ENCODE measurements around the gene PRRT4.
A peak's percentile ranks its signal among the peaks of the same experiment; 100 is the strongest.

Gene PRRT4

DNA sequence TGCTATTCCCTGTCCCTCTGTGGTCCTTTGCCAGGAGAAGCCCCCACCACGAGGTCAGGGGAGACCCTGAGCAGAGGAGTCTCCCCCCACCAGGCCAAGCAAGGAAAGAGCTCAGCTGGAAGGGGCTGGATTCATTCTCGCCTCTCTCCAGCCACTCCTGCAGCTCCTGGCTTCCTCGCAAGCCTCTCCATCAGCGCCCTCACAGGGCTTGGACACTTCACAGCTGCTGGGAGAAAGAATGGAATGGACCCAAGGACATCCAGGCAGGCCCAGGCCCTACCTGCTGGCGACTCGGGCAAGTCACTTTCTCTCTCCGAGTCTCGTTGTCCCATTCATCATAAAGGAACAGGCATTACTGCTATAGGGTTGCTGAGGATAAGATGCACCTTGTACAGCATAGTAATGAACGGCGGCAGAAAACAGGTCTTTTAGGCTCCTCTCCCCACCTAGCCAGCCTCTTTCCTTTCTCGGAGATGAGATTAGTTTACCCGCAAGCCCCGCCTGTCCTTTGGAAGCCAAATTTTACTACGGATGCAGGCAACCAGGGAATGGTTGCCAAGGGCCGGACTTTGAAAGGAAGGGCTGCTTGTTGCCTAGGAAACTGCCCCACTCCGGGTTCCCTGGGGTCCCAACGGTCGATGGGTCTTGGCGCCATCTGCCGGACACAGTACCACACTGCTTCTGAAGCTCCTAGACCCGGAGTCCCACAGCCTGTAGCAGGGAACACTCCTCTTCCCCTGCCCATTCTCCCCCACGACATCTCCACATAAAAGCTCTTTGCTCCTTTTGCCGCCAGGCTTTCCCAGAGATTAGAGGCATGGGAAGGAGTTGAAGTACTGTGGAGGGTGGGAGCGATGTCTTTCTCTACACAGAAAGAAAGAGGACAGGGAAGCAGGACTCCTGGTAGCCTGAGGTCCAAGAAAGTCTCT lies 26.0 kb upstream of the PRRT4 start:
- WGBS, 2 experiments: 30% methylated on average over 23 to 24 of the region's 24 CpGs
- H3K27me3 ChIP-seq (ENCODE audit: control insufficient read depth, insufficient read depth, low read length, poor library complexity, severe bottlenecking): peaks cover 4% of the 10 kb centered on the region
- H3K4me3 ChIP-seq (ENCODE audit: insufficient read depth, low read depth, low read length): no peak overlapping the region
- no peaks in the 10 kb centered on the region for H3K9me3 ChIP-seq (ENCODE audit: control insufficient read depth, low read length)
- H3K4me1 ChIP-seq (ENCODE audit: control insufficient read depth, insufficient read depth, low read length): peaks cover 33% of the 10 kb centered on the region
- H3K36me3 ChIP-seq (ENCODE audit: control insufficient read depth, insufficient read depth, low read length): no peaks in the 10 kb centered on the region
- H3K27ac ChIP-seq (ENCODE audit: insufficient read depth, low read depth, low read length, poor library complexity, severe bottlenecking): peak overlapping the region; percentile 22

DNA sequence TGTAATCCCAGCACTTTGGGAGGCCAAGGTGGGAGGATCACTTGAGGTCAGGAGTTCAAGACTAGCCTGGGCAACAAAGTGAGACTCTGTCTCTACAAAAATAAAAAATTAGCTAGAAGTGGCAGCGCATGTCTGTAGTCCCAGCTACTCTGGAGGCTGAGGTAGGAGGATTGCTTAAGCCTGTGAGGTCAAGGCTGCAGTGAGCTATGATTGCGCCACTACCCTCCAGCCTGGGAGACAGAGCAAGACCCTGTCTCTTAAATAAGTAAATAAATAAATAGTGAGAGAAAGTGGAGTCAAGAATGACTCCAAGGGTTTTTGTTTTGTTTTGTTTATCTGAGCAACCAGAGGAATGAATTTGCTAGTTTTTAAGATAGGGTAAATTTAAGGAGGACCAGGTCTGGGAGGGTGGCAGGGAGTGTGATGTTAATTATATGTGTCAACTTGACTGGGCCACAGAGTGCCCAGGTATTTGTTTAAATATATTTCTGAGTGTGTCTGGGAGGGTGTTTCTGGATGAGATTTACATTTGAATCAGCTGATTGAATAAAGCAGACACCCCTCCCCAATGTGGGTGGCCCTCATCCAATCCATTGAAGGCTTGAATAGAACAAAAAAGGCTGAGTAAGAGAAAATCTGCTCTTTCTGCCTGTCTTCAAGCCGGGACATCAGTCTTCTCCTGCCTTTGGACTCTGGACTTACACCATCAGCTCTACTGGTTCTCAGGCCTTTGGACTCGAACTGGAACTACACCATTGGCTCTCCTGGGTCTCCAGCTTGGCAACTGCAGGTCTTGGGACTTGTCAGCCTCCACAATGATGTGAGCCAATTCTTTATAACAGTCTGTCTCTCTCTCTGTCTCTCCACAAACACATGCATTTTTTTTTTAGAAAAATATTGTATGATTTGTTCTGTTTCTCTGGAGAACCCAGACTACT lies 24.8 kb upstream of the PRRT4 start:
- WGBS, 2 experiments: 89 to 91% methylated on average over 4 of the region's 4 CpGs
- Histone ChIP-seq H3K4me1 (ENCODE audit: control insufficient read depth, insufficient read depth, low read length) (peaks cover 38% of the 10 kb centered on the region), H3K9me3 (ENCODE audit: control insufficient read depth, low read length) (no peaks in the 10 kb centered on the region), H3K27me3 (ENCODE audit: control insufficient read depth, insufficient read depth, low read length, poor library complexity, severe bottlenecking) (peaks cover 4% of the 10 kb centered on the region), H3K4me3 (ENCODE audit: insufficient read depth, low read depth, low read length) (no peak overlapping the region), H3K36me3 (ENCODE audit: control insufficient read depth, insufficient read depth, low read length) (no peaks in the 10 kb centered on the region), H3K27ac (ENCODE audit: insufficient read depth, low read depth, low read length, poor library complexity, severe bottlenecking) (no peak overlapping the region)

DNA sequence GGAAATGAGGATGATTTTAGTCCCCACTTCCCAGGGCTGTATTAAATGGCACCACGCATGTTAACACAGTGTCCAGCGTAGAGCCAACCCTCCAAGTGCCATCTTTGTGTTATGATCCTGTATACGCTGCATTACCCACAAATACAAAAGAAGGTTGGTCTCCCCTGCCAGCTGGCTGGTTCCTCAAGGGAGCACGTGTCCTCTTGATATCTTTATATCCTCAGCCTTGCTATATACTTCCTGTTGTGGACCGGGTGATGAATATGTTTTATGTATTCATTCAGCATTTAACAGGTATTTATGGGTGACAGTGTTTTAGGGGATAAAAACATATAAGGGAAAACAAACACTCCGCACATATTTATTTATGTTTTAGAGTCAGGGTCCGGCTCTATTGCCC lies 23.2 kb upstream of the PRRT4 start:
- no peak overlapping the region for H3K4me3 ChIP-seq (ENCODE audit: insufficient read depth, low read depth, low read length)
- H3K4me1 ChIP-seq (ENCODE audit: control insufficient read depth, insufficient read depth, low read length): peaks cover 48% of the 10 kb centered on the region
- WGBS, 2 experiments: 95 to 96% methylated on average over 6 to 7 of the region's 7 CpGs
- no peak overlapping the region for H3K27ac ChIP-seq (ENCODE audit: insufficient read depth, low read depth, low read length, poor library complexity, severe bottlenecking)
- H3K27me3 ChIP-seq (ENCODE audit: control insufficient read depth, insufficient read depth, low read length, poor library complexity, severe bottlenecking): peaks cover 4% of the 10 kb centered on the region
- H3K36me3 ChIP-seq (ENCODE audit: control insufficient read depth, insufficient read depth, low read length): no peaks in the 10 kb centered on the region
- H3K9me3 ChIP-seq (ENCODE audit: control insufficient read depth, low read length): no peaks in the 10 kb centered on the region

GRCh38 chr7:128383776-128384175 lies 22.3 kb upstream of the PRRT4 start:
- WGBS, 2 experiments: 66 to 72% methylated on average over 2 to 3 of the region's 3 CpGs
- H3K4me3 ChIP-seq (ENCODE audit: insufficient read depth, low read depth, low read length): no peak overlapping the region
- peaks cover 38% of the 10 kb centered on the region for H3K4me1 ChIP-seq (ENCODE audit: control insufficient read depth, insufficient read depth, low read length)
- H3K9me3 ChIP-seq (ENCODE audit: control insufficient read depth, low read length): no peaks in the 10 kb centered on the region
- peaks cover 4% of the 10 kb centered on the region for H3K27me3 ChIP-seq (ENCODE audit: control insufficient read depth, insufficient read depth, low read length, poor library complexity, severe bottlenecking)
- H3K36me3 ChIP-seq (ENCODE audit: control insufficient read depth, insufficient read depth, low read length): no peaks in the 10 kb centered on the region
- H3K27ac ChIP-seq (ENCODE audit: insufficient read depth, low read depth, low read length, poor library complexity, severe bottlenecking): no peak overlapping the region

- no peak overlapping the region for H3K4me3 ChIP-seq (ENCODE audit: insufficient read depth, low read depth, low read length)
Observed at GRCh38 chr7:128381161-128381821, 19.8 kb upstream of the PRRT4 start.

DNA sequence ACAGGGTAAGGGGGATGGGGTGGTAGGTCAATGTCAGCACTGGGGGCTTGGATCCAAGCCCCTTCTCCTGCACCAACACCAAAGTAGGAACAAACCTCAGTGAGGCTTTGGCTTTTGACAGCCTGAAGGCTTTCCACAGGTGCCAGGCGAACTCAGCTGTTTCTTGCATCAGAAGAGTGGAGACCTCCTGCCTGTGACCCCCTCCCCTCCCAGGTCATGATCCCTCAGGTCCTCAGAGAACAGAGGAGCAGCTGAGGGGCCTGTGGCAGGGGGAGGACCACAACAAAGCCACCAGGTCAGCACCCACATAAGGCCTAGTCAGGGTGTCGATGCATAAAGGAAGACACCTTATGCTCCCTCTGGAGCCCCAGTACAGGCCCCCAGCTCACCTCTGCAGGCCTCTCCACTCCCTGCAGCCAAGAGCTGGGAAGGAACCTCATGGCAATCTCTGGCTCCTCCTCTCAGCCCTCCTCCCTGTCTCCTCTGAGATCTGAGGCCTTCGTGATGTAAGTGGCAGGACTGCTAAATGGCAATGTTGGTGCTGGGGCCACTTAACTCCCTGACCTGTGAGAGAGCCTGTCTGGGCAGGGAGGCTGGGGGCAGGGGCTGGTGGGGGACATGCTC lies 19.1 kb upstream of the PRRT4 start:
- 58 to 69% methylated on average over 3 of the region's 3 CpGs for WGBS, 2 experiments

More at GRCh38 chr7:128381161-128381821, 19.8 kb upstream of the PRRT4 start:
- WGBS, 2 experiments: 73 to 76% methylated on average over 19 of the region's 19 CpGs
- peaks cover 15% of the 10 kb centered on the region for H3K4me1 ChIP-seq (ENCODE audit: control insufficient read depth, insufficient read depth, low read length)
- no peaks in the 10 kb centered on the region for H3K27me3 ChIP-seq (ENCODE audit: control insufficient read depth, insufficient read depth, low read length, poor library complexity, severe bottlenecking)
- no peaks in the 10 kb centered on the region for H3K36me3 ChIP-seq (ENCODE audit: control insufficient read depth, insufficient read depth, low read length)
- no peaks in the 10 kb centered on the region for H3K9me3 ChIP-seq (ENCODE audit: control insufficient read depth, low read length)
- no peak overlapping the region for H3K27ac ChIP-seq (ENCODE audit: insufficient read depth, low read depth, low read length, poor library complexity, severe bottlenecking)

DNA sequence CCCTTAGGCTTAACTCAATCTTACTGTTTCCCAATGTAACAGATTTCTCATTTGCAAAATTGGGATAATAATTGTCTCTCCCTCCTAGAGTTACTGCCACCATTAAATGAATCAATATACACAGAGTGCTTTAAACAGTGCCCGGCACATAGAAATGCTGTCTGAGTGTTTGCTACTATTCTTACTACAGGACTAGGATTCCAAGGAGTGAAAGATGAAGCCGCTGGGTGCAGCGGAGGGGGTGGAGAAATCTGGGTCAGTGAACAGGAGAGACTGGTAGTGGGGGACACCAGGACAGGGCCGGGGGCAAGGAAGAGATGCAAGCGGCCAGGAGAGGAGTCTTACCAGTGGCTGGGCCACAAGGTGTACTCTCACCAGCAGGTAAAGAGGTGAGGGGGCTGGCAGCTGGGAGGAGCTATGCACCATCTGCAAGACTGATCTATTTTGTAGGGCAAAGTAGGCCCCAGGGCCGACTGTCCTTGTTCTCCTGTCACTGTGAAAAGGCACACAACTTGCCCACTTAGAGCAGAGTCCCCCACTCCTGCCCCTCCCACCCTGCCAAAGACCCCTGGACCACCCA lies 18.5 kb upstream of the PRRT4 start:
- Histone ChIP-seq H3K27me3 (ENCODE audit: control insufficient read depth, insufficient read depth, low read length, poor library complexity, severe bottlenecking) (no peaks in the 10 kb centered on the region), H3K27ac (ENCODE audit: insufficient read depth, low read depth, low read length, poor library complexity, severe bottlenecking) (no peak overlapping the region), H3K4me1 (ENCODE audit: control insufficient read depth, insufficient read depth, low read length) (peaks cover 15% of the 10 kb centered on the region), H3K9me3 (ENCODE audit: control insufficient read depth, low read length) (no peaks in the 10 kb centered on the region), H3K4me3 (ENCODE audit: insufficient read depth, low read depth, low read length) (no peak overlapping the region), H3K36me3 (ENCODE audit: control insufficient read depth, insufficient read depth, low read length) (no peaks in the 10 kb centered on the region)
- WGBS, 2 experiments: 82 to 91% methylated on average over 6 of the region's 6 CpGs

More for the DNA sequence above, 19.1 kb upstream of the PRRT4 start:
- Histone ChIP-seq H3K27ac (ENCODE audit: insufficient read depth, low read depth, low read length, poor library complexity, severe bottlenecking) (no peak overlapping the region), H3K4me3 (ENCODE audit: insufficient read depth, low read depth, low read length) (no peak overlapping the region), H3K36me3 (ENCODE audit: control insufficient read depth, insufficient read depth, low read length) (no peaks in the 10 kb centered on the region), H3K9me3 (ENCODE audit: control insufficient read depth, low read length) (no peaks in the 10 kb centered on the region), H3K27me3 (ENCODE audit: control insufficient read depth, insufficient read depth, low read length, poor library complexity, severe bottlenecking) (no peaks in the 10 kb centered on the region), H3K4me1 (ENCODE audit: control insufficient read depth, insufficient read depth, low read length) (peaks cover 15% of the 10 kb centered on the region)

DNA sequence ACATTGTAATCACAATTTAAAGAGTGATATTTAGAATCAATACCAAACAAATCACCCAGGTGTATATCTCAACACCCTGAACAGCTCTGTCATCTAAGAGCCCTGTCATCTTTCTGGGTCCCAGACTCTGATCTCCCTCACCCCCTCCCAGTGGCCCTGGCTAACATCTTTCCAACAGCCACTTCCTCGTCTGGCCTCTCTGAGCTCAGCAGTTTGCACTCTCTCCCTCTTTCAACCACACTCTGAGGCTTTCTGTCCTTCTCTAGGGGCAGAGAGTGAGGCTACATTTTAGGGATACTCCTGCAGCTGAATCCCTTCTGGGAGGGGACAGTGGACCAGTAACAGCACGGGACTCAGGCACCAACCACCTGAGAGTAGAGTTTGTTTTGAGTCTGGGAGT lies 17.1 kb upstream of the PRRT4 start:
- 54 to 61% methylated on average over 2 of the region's 2 CpGs for WGBS, 2 experiments
- Histone ChIP-seq H3K27ac (ENCODE audit: insufficient read depth, low read depth, low read length, poor library complexity, severe bottlenecking) (no peak overlapping the region), H3K27me3 (ENCODE audit: control insufficient read depth, insufficient read depth, low read length, poor library complexity, severe bottlenecking) (no peaks in the 10 kb centered on the region), H3K36me3 (ENCODE audit: control insufficient read depth, insufficient read depth, low read length) (no peaks in the 10 kb centered on the region), H3K4me1 (ENCODE audit: control insufficient read depth, insufficient read depth, low read length) (peaks cover 15% of the 10 kb centered on the region), H3K4me3 (ENCODE audit: insufficient read depth, low read depth, low read length) (no peak overlapping the region), H3K9me3 (ENCODE audit: control insufficient read depth, low read length) (no peaks in the 10 kb centered on the region)

GRCh38 chr7:128376077-128376476 lies 14.6 kb upstream of the PRRT4 start:
- no peaks in the 10 kb centered on the region for H3K9me3 ChIP-seq (ENCODE audit: control insufficient read depth, low read length)
- no peaks in the 10 kb centered on the region for H3K36me3 ChIP-seq (ENCODE audit: control insufficient read depth, insufficient read depth, low read length)
- no peak overlapping the region for H3K4me3 ChIP-seq (ENCODE audit: insufficient read depth, low read depth, low read length)
- no peaks in the 10 kb centered on the region for H3K27me3 ChIP-seq (ENCODE audit: control insufficient read depth, insufficient read depth, low read length, poor library complexity, severe bottlenecking)
- peaks cover 11% of the 10 kb centered on the region for H3K4me1 ChIP-seq (ENCODE audit: control insufficient read depth, insufficient read depth, low read length)
- WGBS, 2 experiments: 94 to 98% methylated on average over 3 of the region's 3 CpGs
- no peak overlapping the region for H3K27ac ChIP-seq (ENCODE audit: insufficient read depth, low read depth, low read length, poor library complexity, severe bottlenecking)

All from ectodermal cell (in vitro differentiated cells).